Colonic mucosa (tissue), 4 donors: Measurements from ENCODE around the gene ZBTB8B. TPM values are rescaled to one million over a fixed set of nuclear protein-coding genes. Genes with fewer than 3 reads are reported as not detected.
A peak's percentile ranks its signal among the peaks of the same experiment; 100 is the strongest.

ENCODE experiments used
- DNase-seq: peaks from one replicate; pipeline ENCODE4 v3.0.0-alpha.2; 2020
- H3K27ac ChIP-seq: fragments of 200-600 bp; one replicate; pipeline ENCODE4 v1.8.0; 2021
- H3K27me3 ChIP-seq: fragments of 200-600 bp; one replicate; pipeline ENCODE4 v1.8.0; 2021
- H3K36me3 ChIP-seq: fragments of 200-600 bp; one replicate; pipeline ENCODE4 v1.8.0; 2021
- H3K4me1 ChIP-seq: fragments of 200-600 bp; one replicate; pipeline ENCODE4 v1.8.0; 2021; ENCODE audit warnings: mild to moderate bottlenecking
- H3K4me3 ChIP-seq: fragments of 200-600 bp; one replicate; pipeline ENCODE4 v1.8.0; 2021
- H3K9ac ChIP-seq, 2 donors: one replicate each; pipeline ENCODE4 v1.7.0; 2013; ENCODE audit warnings: control low read depth in 2 of 2, low read depth in 2 of 2, low read length in 2 of 2
- H3K9me3 ChIP-seq: fragments of 200-600 bp; one replicate; pipeline ENCODE4 v1.8.0; 2021
- intact Hi-C: fragments of 100-400 bp; cut with DNase I; formaldehyde crosslinking; loops from one replicate; pipeline ENCODE4 v1.14.1; 2022
- total RNA-seq, 2 donors: library from RNA; stranded (reverse); fragmentation: NEBNext Ultra II Directional in 1 of 2; extraction: Animal tissue kit (Norgen Biotek cat#: 25700) in 1 of 2; gene quantifications; one replicate each; pipeline ENCODE4 v1.2.1, GENCODE V29; 2021
- TF ChIP-seq, protein P1 (sequence below): fragments of 200-600 bp; IDR thresholded peaks from one replicate; pipeline ENCODE4 v1.8.0; 2022; ENCODE audit warnings: antibody characterized with exemption, mild to moderate bottlenecking
- donor health status: healthy.
- donor health status: DM: no; HTN: no; CAD: no.
- donor health status: DM: no; HTN: no; CAD: no.

Gene ZBTB8B
- not detected for total RNA-seq

DNA sequence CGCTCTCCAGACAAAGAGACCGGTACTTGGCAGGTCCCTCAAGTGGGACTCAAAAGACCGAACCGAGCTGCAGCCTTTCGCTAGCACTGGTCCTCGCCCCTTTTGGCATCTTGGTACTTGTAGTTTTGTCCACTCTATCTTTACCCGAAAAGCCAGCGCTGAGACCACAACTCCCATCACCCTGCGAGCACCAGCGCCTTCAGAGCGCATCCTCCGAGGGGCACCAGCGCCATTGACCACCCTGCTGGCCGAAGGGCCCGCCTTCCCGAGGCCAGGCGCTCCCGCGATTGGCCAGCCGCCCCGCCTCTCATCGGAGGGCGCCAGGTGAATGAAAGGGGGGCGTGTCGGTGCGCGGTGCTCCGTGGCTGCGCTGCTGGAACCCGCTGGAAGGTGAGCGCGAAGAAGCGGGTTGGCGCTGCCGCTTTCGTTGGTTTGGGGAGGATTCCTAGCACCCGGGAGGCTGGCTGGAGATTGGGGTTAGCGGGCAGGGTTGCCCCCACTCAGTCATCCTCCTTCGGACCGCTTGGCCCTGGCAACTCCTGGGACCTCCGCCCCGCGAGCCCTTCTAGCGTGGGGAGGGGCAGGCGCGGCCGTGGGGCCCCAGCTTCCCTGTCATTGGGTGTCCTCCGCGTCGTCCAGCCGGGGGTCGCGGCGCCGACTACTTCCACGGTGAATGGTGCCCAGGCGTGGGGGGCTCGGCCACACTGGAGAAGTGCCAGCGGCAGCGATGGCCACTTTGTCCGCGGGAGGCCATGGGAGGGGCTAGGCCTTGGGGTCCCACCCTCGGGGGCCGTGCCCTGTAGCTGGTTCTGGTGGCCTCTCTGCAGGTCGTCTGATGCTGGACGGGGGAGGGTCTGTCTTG is at the start of gene ZBTB8B:
ZBTB8B (plus strand) TSS at position 357 of the 862 bp plus-strand sequence. CDS start 5,553 bp downstream, outside the sequence.
- intact Hi-C loops = no loop called here
- TF ChIP-seq, protein P1, sequence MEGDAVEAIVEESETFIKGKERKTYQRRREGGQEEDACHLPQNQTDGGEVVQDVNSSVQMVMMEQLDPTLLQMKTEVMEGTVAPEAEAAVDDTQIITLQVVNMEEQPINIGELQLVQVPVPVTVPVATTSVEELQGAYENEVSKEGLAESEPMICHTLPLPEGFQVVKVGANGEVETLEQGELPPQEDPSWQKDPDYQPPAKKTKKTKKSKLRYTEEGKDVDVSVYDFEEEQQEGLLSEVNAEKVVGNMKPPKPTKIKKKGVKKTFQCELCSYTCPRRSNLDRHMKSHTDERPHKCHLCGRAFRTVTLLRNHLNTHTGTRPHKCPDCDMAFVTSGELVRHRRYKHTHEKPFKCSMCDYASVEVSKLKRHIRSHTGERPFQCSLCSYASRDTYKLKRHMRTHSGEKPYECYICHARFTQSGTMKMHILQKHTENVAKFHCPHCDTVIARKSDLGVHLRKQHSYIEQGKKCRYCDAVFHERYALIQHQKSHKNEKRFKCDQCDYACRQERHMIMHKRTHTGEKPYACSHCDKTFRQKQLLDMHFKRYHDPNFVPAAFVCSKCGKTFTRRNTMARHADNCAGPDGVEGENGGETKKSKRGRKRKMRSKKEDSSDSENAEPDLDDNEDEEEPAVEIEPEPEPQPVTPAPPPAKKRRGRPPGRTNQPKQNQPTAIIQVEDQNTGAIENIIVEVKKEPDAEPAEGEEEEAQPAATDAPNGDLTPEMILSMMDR = no peak

DNA sequence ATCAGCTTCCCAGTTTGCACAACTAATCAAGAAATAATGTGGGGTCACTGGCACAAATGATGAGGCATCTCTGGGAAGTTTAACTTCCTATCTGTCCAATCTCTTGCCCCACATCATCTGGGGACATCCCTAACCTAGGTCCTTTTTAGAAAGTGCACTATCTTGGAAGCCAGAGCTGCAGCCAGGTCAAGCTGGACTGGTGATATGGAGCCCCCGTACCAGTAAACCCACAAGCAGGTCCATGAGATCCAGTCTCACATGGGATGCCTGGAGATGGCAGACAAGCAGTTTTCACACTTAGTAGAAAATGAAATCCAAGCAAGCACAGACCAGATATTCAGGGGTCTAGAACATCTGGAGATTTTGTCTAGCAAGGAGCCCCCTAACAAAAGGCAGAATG is 43.1 kb upstream of the ZBTB8B start:
- no peaks in the 10 kb centered on the region for H3K4me1 ChIP-seq
- TF ChIP-seq, protein P1 = no peak
- H3K27ac ChIP-seq = no peak overlapping the region
- no peaks in the 10 kb centered on the region for H3K9me3 ChIP-seq
- no peak for DNase-seq
- H3K9ac ChIP-seq = no peak overlapping the region
- no peaks in the 10 kb centered on the region for H3K36me3 ChIP-seq
- no peak overlapping the region for H3K4me3 ChIP-seq
- intact Hi-C loops = no loop called here
- no peaks in the 10 kb centered on the region for H3K27me3 ChIP-seq

More for the DNA sequence above, at the start of gene ZBTB8B:
- H3K36me3 ChIP-seq = no peaks in the 10 kb centered on the region
- no peaks in the 10 kb centered on the region for H3K9me3 ChIP-seq
- peak; percentile 78 for DNase-seq
- H3K4me3 ChIP-seq = peak within 1 kb of the TSS; percentile 38
- peaks cover 16% of the 10 kb centered on the region for H3K4me1 ChIP-seq
- H3K9ac ChIP-seq = peak within 1 kb of the TSS; percentile 5 to 12
- H3K27ac ChIP-seq = no peak within 1 kb of the TSS
- H3K27me3 ChIP-seq = peaks cover 27% of the 10 kb centered on the region

DNA sequence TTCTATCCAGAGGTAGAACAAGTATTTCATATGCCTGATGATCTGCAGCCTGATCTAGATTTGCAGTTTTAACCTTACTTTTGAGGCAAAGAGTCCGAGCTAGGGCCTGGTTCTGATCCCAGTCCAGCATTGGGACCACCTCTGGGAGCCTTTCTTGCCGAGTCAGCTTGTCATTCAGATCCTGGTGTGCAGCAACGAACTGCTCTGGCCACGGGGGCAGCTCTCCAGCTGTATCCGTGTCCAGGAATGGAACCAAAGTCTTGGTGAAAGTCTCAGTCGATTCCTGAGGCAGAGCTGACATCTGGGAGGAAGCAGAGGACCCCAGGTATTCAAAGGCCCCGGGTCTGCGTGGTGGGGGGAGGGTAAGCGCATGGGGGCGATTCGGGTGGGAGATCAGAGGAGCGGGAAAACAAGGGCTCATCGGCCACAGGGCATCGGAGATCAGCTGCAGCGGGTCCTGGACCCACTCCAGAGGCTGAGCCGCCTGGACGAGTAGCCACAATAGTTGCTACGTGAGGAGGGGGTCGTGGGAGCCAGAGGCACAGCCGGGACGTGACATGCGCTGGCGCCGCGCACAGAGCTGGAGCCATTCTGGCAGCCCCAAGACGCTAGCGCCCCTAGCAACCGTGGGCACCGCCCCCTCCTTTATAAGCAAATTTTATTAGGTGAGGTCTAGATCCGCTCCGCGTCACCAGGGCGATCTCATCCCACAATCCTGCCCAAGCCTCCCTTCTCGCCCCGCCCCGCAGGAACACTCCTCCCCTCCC is 38.2 kb upstream of the ZBTB8B start:
- DNase-seq = peak; percentile 20
- Histone ChIP-seq H3K27me3 (no peaks in the 10 kb centered on the region), H3K36me3 (no peaks in the 10 kb centered on the region), H3K9me3 (no peaks in the 10 kb centered on the region), H3K27ac (no peak overlapping the region), H3K9ac (no peak overlapping the region), H3K4me3 (no peak overlapping the region), H3K4me1 (no peaks in the 10 kb centered on the region)
- intact Hi-C loops = no loop called here
- TF ChIP-seq, protein P1 = no peak

DNA sequence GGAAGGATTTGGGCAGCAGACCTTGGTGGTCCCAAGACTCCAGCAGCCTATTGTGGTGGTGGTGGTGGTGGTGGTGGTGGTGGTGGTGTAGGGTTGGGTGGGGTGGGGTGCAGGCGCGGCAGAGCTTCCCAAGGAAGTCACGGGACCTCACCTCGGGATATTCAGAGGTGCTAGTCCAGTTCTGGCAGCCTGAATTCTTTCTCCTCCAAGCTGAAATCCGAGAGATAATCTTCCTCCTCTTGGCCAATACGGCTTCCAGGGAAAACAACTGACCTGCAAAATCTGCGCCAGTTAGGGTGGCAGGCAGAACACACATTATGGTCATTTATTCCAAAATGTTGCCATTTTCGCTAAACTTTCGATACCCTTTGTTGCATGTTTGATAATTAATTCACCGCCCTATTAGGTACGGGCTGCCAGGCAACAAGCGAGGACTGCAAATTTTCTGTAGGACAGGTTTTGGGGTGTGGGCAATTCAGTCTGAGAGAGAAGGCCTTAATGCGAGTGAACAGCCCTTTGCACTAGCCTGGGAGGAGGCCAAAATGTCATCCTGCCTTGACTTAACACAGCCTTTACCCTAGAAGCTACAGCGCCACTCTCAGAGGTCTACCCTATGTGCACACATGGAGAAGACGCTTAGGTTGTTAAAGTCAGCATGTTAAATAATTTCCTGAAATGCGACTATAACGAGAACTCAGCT is 37.5 kb upstream of the ZBTB8B start:
- H3K36me3 ChIP-seq = no peaks in the 10 kb centered on the region
- H3K27ac ChIP-seq = no peak overlapping the region
- TF ChIP-seq, protein P1 = no peak
- H3K9ac ChIP-seq = no peak overlapping the region
- no peaks in the 10 kb centered on the region for H3K27me3 ChIP-seq
- intact Hi-C loops = no loop called here
- no peaks in the 10 kb centered on the region for H3K4me1 ChIP-seq
- H3K4me3 ChIP-seq = no peak overlapping the region
- H3K9me3 ChIP-seq = no peaks in the 10 kb centered on the region
- DNase-seq = no peak

DNA sequence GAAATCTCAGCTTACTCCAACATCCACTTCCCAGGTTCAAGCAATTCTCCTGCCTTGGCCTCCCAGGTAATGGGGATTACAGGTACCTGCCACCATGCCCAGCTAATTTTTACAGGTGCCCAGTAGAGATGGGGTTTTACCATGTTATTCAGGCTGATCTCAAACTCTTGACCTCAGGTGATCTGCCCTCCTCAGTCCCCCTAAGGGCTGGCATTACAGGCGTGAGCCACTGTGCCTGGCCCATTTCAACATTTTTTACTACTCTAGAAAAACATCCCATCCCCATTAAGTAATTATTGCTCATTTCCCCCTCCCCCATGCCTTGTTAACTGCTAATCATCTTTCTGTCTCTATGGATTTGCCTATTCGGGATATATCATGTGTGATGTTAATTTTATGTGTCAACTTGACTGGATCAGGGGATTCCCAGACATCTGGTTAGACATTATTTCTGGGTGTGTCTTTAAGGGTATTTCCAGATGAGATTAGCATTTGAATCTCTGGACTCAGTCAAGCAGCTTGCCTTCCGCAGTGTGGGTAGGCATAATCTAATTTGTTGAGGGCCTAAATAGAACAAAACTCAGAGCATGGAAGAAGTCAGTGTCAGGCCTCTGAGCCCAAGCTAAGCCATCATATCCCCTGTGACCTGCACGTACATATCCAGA is 33.0 kb upstream of the ZBTB8B start:
- no peak for DNase-seq
- no peak overlapping the region for H3K9ac ChIP-seq
- H3K27me3 ChIP-seq = no peaks in the 10 kb centered on the region
- no peaks in the 10 kb centered on the region for H3K9me3 ChIP-seq
- no peaks in the 10 kb centered on the region for H3K4me1 ChIP-seq
- H3K4me3 ChIP-seq = no peak overlapping the region
- intact Hi-C loops = no loop called here
- H3K36me3 ChIP-seq = no peaks in the 10 kb centered on the region
- H3K27ac ChIP-seq = no peak overlapping the region
- TF ChIP-seq, protein P1 = no peak
